Upper lobe of left lung (tissue), 6 donors: Measurements from ENCODE around the gene TNS4. TPM values are rescaled to one million over a fixed set of nuclear protein-coding genes. Genes with fewer than 3 reads are reported as not detected.

ENCODE experiments used
- ATAC-seq, 2 donors: fragments of 200-7000 bp; cut with Tn5 transposase; one replicate each; pipeline ENCODE4 v1.9.1; 2022; ENCODE audit warnings: mild to moderate bottlenecking in 2 of 2, moderate library complexity in 2 of 2; ENCODE audit not compliant: low FRiP score in 2 of 2
- DNase-seq, 2 donors: peaks; one replicate each; pipeline ENCODE4 v3.0.0-alpha.2; 2019 to 2020
- H3K27ac ChIP-seq, 4 donors: fragments of 200-600 bp; sonication (generic); one replicate each; pipeline ENCODE4 v1.5.1; 2016 to 2019
- H3K27me3 ChIP-seq, 4 donors: fragments of 200-600 bp; sonication (generic); one replicate each; pipeline ENCODE4 v1.5.1; 2017 to 2019
- H3K36me3 ChIP-seq, 4 donors: fragments of 200-600 bp; sonication (generic); one replicate each; pipeline ENCODE4 v1.5.1; 2016 to 2019
- H3K4me1 ChIP-seq, 4 donors: fragments of 200-600 bp; sonication (generic); one replicate each; pipeline ENCODE4 v1.5.1; 2018 to 2019
- H3K4me3 ChIP-seq, 4 donors: fragments of 200-600 bp; sonication (generic); one replicate each; pipeline ENCODE4 v1.5.1; 2017 to 2019; ENCODE audit warnings: mild to moderate bottlenecking in 2 of 4, moderate library complexity in 1 of 4
- H3K9me3 ChIP-seq, 4 donors: fragments of 200-600 bp; sonication (generic); one replicate each; pipeline ENCODE4 v1.5.1; 2018 to 2019
- CTCF ChIP-seq, 6 experiments: fragments of 450-650 bp in 4 of 6; fragments of 200-600 bp in 2 of 6; sonication (generic) in 2 of 6; IDR thresholded peaks; one replicate each; pipeline ENCODE4 v1.5.1; 2016 to 2019; ENCODE audit warnings: antibody characterized with exemption in 6 of 6
- EP300 ChIP-seq, 4 donors: sonication (generic); formaldehyde crosslinking; IDR thresholded peaks; one replicate each; pipeline ENCODE4 v1.5.1; 2017; ENCODE audit warnings: antibody characterized with exemption in 4 of 4, control low read depth in 2 of 4
- POLR2A ChIP-seq, 4 donors: fragments of 450-650 bp; IDR thresholded peaks; one replicate each; pipeline ENCODE4 v1.5.1; 2016 to 2017; ENCODE audit warnings: antibody characterized with exemption in 4 of 4, mild to moderate bottlenecking in 2 of 4
- POLR2AphosphoS5 ChIP-seq, 2 donors: sonication (generic); formaldehyde crosslinking; IDR thresholded peaks; one replicate each; pipeline ENCODE4 v1.5.1; 2017; ENCODE audit warnings: antibody characterized with exemption in 2 of 2
- WGBS, 2 donors: methylation state at CpG; one replicate each; pipeline ENCODE4 v1.1.5; 2017 to 2018; 5-methylcytosine and 5-hydroxymethylcytosine counted together
- total RNA-seq, 6 donors: library from RNA; depleted of rRNA in 4 of 6; stranded (reverse); fragments of >200 nt in 4 of 6; gene quantifications; one replicate each; pipeline versions ENCODE4 v1.1.0 to v1.2.1, GENCODE V29; 2016 to 2021
- donor health status: DM: no; HTN: no; CAD: no; lungs with moderate emphysema.
- donor health status: DM: no; HTN: yes; CAD: no; lungs with severe emphysema.

Gene TNS4
- total RNA-seq: 1 to 10 TPM in 4 of 6 donors, under 1 TPM in 1, not detected in 1; 0.54 to 5.1 (median 1.1) TPM

GRCh38 chr17:40501499-40501911, at the start of gene TNS4:
TNS4 (minus strand) TSS chr17:40501623; CDS start chr17:40496425, 5,198 bp downstream.
- DNase-seq: peak in 1 of 2 donors; percentile 67
- no peaks in the 10 kb centered on the region for H3K9me3 ChIP-seq
- WGBS, 2 donors: 51 to 54% methylated on average over 2 to 7 of the region's 7 CpGs
- no peak within 1 kb of the TSS for H3K4me3 ChIP-seq
- no peaks in the 10 kb centered on the region for H3K27me3 ChIP-seq
- no peak within 1 kb of the TSS for H3K27ac ChIP-seq
- H3K36me3 ChIP-seq: no peaks in the 10 kb centered on the region
- peaks cover 14 to 30% (median 17%) of the 10 kb centered on the region in 4 donors for H3K4me1 ChIP-seq
- ATAC-seq: peak in 1 of 2 donors; percentile 13
- TF ChIP-seq POLR2AphosphoS5 (IDR thresholded peaks at IDR 0.05) (no peak), POLR2A (IDR thresholded peaks at IDR 0.05) (no peak), CTCF (IDR thresholded peaks at IDR 0.05) (no peak), EP300 (IDR thresholded peaks at IDR 0.05) (no peak)

GRCh38 chr17:40550608-40551007, 49.2 kb upstream of the TNS4 start:
- Histone ChIP-seq H3K27me3 (no peaks in the 10 kb centered on the region), H3K36me3 (no peaks in the 10 kb centered on the region), H3K4me1 (peaks cover 55 to 81% (median 75%) of the 10 kb centered on the region in 4 donors), H3K27ac (peak overlapping the region; percentile 73 to 89 (median 87)), H3K9me3 (no peaks in the 10 kb centered on the region), H3K4me3 (no peak overlapping the region)
- peak in 1 of 2 donors; percentile 62 for ATAC-seq
- TF ChIP-seq CTCF (IDR thresholded peaks at IDR 0.05) (no peak), POLR2A (IDR thresholded peaks at IDR 0.05) (no peak), POLR2AphosphoS5 (IDR thresholded peaks at IDR 0.05) (no peak), EP300 (IDR thresholded peaks at IDR 0.05) (no peak)
- 88% methylated on average over 8 of the region's 8 CpGs for WGBS, 2 donors
- peak in 1 of 2 donors; percentile 20 for DNase-seq

- no peaks in the 10 kb centered on the region for H3K36me3 ChIP-seq
- 50 to 55% methylated on average over 9 of the region's 9 CpGs for WGBS, 2 donors
- ATAC-seq (peak in 1 of 2 donors; percentile 62), DNase-seq (peak in 1 of 2 donors; percentile 85)
- H3K27ac ChIP-seq: peak overlapping the region; percentile 70 to 89 (median 86)
- no peaks in the 10 kb centered on the region for H3K27me3 ChIP-seq
- H3K4me1 ChIP-seq: peaks cover 45 to 68% (median 66%) of the 10 kb centered on the region in 4 donors
- TF ChIP-seq CTCF (IDR thresholded peaks at IDR 0.05) (no peak), EP300 (IDR thresholded peaks at IDR 0.05) (peak in 1 of 4 donors; percentile 34), POLR2A (IDR thresholded peaks at IDR 0.05) (peak in 1 of 4 donors; percentile 14), POLR2AphosphoS5 (IDR thresholded peaks at IDR 0.05) (peak; percentile 59 to 62)
- H3K9me3 ChIP-seq: no peaks in the 10 kb centered on the region
- H3K4me3 ChIP-seq: no peak overlapping the region
These were observed 47.7 kb upstream of the TNS4 start for GRCh38 chr17:40548982-40549685.

GRCh38 chr17:40548491-40548981, 47.1 kb upstream of the TNS4 start:
- H3K27ac ChIP-seq: peak overlapping the region; percentile 70 to 89 (median 86)
- H3K27me3 ChIP-seq: no peaks in the 10 kb centered on the region
- H3K9me3 ChIP-seq: no peaks in the 10 kb centered on the region
- no peak for ATAC-seq
- H3K4me1 ChIP-seq: peaks cover 39 to 65% (median 61%) of the 10 kb centered on the region in 4 donors
- WGBS, 2 donors: 87 to 91% methylated on average over 9 of the region's 9 CpGs
- no peak overlapping the region for H3K4me3 ChIP-seq
- TF ChIP-seq POLR2AphosphoS5 (IDR thresholded peaks at IDR 0.05): no peak
- no peak for TF ChIP-seq CTCF (IDR thresholded peaks at IDR 0.05)
- no peak for TF ChIP-seq EP300 (IDR thresholded peaks at IDR 0.05)
- no peak for TF ChIP-seq POLR2A (IDR thresholded peaks at IDR 0.05)
- no peaks in the 10 kb centered on the region for H3K36me3 ChIP-seq
- DNase-seq: no peak
